Activated naive CD8-positive, alpha-beta T cell treated with anti-CD3 and anti-CD28 coated beads, Interleukin-2, amount 50 U/mL, for 16 hours (primary cell): ENCODE measurements around the gene CARD8.

Experiments
- DNase-seq: peaks from one replicate; pipeline ENCODE4 v3.0.0-alpha.2; 2020; ENCODE audit warnings: low read depth, low spot score

Gene CARD8

DNA sequence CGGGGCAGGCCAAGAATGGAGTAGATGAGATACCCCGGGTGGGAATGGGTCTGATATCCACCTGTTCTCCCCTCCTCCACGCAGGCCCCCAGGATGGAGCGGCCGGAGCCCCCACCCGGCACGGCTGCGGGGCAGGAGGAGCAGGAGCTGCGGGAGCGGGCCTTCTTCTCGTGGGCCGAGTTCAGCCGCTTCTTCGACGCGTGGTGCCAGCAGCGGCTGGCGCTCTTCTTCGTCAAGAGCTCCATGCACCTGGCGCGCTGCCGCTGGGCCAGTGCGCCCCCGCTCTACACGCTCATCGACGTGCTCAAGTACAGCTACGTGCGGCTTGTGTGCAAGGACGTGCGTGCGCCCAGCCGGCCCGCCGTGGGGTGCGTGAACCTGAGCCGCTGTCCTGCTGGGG lies 84.0 kb downstream of the CARD8 start:
- no peak for DNase-seq

DNA sequence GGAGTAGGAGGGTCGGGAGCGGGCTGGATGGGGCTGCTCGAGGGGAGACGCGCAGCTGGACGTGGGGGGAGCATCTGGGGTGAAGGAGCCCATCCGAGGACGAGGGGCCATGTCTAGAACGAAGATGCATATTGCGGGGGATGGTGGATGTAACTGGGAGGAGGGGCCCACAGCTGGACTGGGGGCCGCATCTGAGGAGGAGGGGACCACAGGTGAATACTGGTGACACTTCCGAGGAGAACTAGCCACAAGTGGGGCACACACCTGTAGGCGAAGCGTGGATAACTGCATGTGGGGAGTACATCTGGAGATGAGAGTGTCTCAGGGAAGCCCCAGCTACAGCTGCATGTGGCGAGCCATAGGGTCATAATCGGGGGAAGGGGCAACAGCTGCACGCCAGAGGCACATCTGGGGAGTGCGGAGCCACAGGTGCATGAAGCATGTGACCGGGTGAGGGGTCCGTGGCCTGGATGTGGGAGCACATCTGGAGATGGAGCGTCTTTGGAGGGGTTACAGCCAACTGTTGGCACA lies 84.8 kb downstream of the CARD8 start:
- DNase-seq = no peak

DNA sequence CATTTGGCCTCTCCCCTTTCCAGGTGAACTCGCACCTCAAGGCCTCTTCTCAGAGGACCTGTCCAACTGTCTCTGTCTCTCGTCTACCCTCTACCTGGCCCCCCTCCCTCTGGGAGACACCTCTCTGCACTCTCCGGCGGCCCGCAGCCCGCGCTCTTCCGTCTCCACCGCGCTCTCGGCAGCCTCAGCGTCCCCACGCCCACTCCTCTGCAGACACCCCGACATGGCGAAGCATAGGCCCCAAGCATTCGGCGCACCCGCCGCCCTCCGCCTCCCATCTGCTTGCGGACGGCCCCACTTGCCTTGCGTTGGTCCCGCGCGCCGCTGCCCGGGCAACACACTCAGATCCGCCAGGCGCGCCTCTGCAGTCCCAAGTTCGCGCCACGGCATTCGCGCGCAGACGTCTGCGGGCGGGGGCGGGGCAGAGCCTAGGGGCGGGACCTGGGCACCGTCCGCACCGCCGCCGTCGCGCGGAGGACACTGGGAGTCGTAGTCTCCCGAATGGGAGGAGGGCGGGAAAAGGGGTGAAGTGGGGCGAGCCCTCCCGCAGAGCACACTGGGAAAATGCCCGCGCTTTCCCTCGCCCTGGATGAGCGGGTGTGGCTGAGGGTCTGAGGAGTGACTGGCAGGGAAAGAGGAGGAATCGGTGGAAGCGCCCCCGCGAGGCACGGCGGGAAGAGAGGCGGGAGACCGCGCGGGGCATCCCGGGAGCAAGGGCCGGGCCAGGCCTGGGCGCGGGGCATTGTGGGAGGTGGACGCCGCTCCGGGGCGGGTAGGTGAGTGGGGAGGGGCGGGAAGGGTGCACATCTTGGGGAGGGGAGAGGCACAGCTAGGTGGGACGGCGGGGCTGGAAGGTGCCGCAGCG lies 85.5 kb downstream of the CARD8 start, which contains the start of the genes LIG1 and ZSWIM9:
Gene LIG1 (minus strand): TSS at position 406 of the 865 bp plus-strand sequence. CDS start 4,778 bp downstream, outside the sequence.
Gene ZSWIM9 (plus strand): TSS at position 742 of the 865 bp plus-strand sequence. CDS start 1,123 bp downstream, outside the sequence.
- peak; percentile 80 for DNase-seq

DNA sequence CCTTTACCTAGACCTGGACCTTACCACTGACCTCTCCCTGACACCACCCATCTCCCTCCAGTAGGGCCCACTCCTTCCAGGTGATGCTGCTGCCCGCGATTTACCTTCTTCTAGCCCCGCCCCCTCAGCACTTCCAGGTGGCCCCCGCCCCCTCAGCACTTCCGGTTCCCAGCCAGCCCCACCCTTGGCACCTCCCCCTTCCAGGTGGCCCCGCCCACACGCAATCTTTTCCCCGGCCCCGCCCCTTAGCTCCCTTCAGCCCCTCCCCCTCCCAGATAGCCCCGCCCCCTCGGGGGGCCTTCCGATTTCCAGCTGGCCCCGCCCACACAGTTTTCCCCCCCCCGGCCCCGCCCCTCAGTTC lies 86.2 kb downstream of the CARD8 start:
- peak; percentile 70 for DNase-seq

DNA sequence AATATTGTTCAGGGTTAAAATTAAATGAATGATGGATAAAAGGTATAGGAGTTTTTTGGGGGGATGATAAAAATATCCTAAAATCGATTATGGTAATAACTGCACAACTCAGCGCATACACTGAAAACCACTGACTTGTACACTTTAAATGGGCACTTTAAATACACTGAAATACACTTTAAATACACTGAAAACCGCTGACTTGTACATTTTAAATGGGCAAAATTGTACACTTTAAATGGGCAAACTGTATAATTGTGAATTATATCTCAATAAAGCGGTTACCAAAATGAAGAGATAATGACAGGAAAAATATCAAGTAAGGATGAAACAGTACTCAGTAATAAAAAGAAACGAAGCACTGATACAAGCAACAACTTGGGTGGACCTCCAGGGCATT lies 87.0 kb downstream of the CARD8 start:
- DNase-seq = no peak

DNA sequence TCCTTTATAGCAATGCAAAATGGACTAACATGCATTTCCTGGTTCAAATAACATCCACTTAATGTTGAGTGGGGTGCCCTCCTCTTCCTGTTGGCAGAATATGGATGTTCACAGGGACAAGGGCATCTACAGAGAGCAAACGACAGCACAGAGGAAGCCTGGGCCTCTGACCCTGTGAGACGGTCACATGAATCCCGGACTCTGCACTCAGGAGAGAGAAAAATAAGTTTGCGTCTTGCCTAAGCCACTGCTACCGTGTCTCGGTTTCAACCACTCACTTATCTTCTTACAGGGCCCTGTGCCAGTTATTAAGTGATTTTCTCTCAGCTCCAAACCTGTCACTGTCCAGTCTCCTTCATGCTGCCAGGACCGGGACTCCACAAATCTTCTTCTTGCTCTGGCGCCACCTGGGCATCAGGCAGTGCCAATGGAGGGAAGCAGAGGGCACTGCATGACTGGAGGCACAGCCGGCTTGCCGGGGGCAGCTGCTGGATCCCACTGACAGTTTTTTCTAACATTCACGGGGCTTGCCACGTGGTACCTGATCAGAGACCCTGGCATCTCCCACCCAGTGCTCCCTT lies 97.4 kb downstream of the CARD8 start:
- no peak for DNase-seq
